Hepatocyte (in vitro differentiated cells): ENCODE data around the gene PCDH10. TPM values are rescaled to one million over a fixed set of nuclear protein-coding genes. Genes with fewer than 3 reads are reported as not detected.

Source experiments
- DNase-seq: peaks from one replicate; pipeline ENCODE4 v3.0.0-alpha.2; 2016; ENCODE audit warnings: low spot score
- H2AFZ ChIP-seq: fragments of 200-600 bp; sonication (generic); 2 replicates; pipeline ENCODE4 v1.6.0; 2016; ENCODE audit warnings: antibody characterized with exemption, mild to moderate bottlenecking
- H3K27ac ChIP-seq: fragments of 200-600 bp; sonication (generic); 2 replicates; pipeline ENCODE4 v1.5.1; 2016; ENCODE audit warnings: mild to moderate bottlenecking
- H3K27me3 ChIP-seq: fragments of 200-600 bp; sonication (generic); 2 replicates; pipeline ENCODE4 v1.6.1; 2016
- H3K36me3 ChIP-seq: fragments of 200-600 bp; sonication (generic); replicated peaks from 2 replicates; pipeline ENCODE4 v1.5.1; 2016; ENCODE audit warnings: low read depth; ENCODE audit not compliant: insufficient read depth
- H3K4me1 ChIP-seq: fragments of 200-600 bp; sonication (generic); 2 replicates; pipeline ENCODE4 v1.5.1; 2016; ENCODE audit warnings: mild to moderate bottlenecking, moderate library complexity; ENCODE audit not compliant: insufficient read depth
- H3K4me2 ChIP-seq: fragments of 200-600 bp; sonication (generic); 2 replicates; pipeline ENCODE4 v1.6.0; 2016
- H3K4me3 ChIP-seq: fragments of 200-600 bp; sonication (generic); 2 replicates; pipeline ENCODE4 v1.5.1; 2016; ENCODE audit warnings: mild to moderate bottlenecking
- H3K79me2 ChIP-seq: fragments of 200-600 bp; sonication (generic); 2 replicates; pipeline ENCODE4 v1.6.0; 2017; ENCODE audit warnings: mild to moderate bottlenecking
- H3K9me2 ChIP-seq: fragments of 200-600 bp; sonication (generic); replicated peaks from 2 replicates; pipeline ENCODE4 v1.6.0; 2017; ENCODE audit warnings: mild to moderate bottlenecking; ENCODE audit not compliant: insufficient read depth
- H3K9me3 ChIP-seq: fragments of 200-600 bp; sonication (generic); 2 replicates; pipeline ENCODE4 v1.5.1; 2016; ENCODE audit warnings: low read depth, mild to moderate bottlenecking
- H4K20me1 ChIP-seq: fragments of 200-600 bp; sonication (generic); 2 replicates; pipeline ENCODE4 v1.6.0; 2016; ENCODE audit warnings: mild to moderate bottlenecking; ENCODE audit not compliant: insufficient read depth, poor library complexity, severe bottlenecking
- EZH2 ChIP-seq: fragments of 200-600 bp; sonication (generic); IDR thresholded peaks from 2 replicates; pipeline ENCODE4 v1.6.1; 2016; ENCODE audit warnings: antibody characterized with exemption, mild to moderate bottlenecking, borderline replicate concordance
- EZH2phosphoT487 ChIP-seq: fragments of 200-600 bp; sonication (generic); IDR thresholded peaks from one replicate; pipeline ENCODE4 v1.6.1; 2018; ENCODE audit warnings: antibody characterized with exemption, mild to moderate bottlenecking, low read depth, moderate library complexity; ENCODE audit not compliant: unreplicated experiment, severe bottlenecking
- WGBS: methylation state at CpG from one replicate; pipeline ENCODE4 v1.1.6; 2016; ENCODE audit warnings: low lambda C conversion rate; ENCODE audit errors: missing lambda C conversion rate; 5-methylcytosine and 5-hydroxymethylcytosine counted together
- polyA plus RNA-seq: library from polyadenylated mRNA; unstranded; fragments of >200 nt; fragmentation: Nextera tagmentation; extraction: Ambion mirVana; gene quantifications from 2 replicates; pipeline ENCODE4 v1.2.1, GENCODE V29; 2016
- total RNA-seq: library from RNA; depleted of rRNA; stranded (reverse); fragments of >200 nt; gene quantifications from 2 replicates; pipeline ENCODE4 v1.2.3, GENCODE V29; 2014
- TF ChIP-seq, protein P1 (sequence below): fragments of 200-600 bp; sonication (generic); IDR thresholded peaks from 2 replicates; pipeline ENCODE4 v1.5.1; 2016; ENCODE audit warnings: antibody characterized with exemption, mild to moderate bottlenecking; ENCODE audit not compliant: poor library complexity

PCDH10 gene
- total and polyA plus RNA-seq, 2 experiments from 2014 or later, result 16.7 to 24.1 TPM

- Histone ChIP-seq H3K27me3 (no peaks in the 10 kb centered on the region), H3K9me3 (no peaks in the 10 kb centered on the region), H3K36me3 (no peaks in the 10 kb centered on the region), H3K27ac (no peak overlapping the region), H3K4me3 (no peak overlapping the region), H4K20me1 (no peaks in the 10 kb centered on the region), H3K9me2 (no peaks in the 10 kb centered on the region), H3K79me2 (no peaks in the 10 kb centered on the region), H3K4me1 (no peaks in the 10 kb centered on the region), H2AFZ (no peak overlapping the region), H3K4me2 (no peak overlapping the region)
- no peak for DNase-seq
- no peak for TF ChIP-seq EZH2
- no peak for TF ChIP-seq EZH2phosphoT487
These were observed 36.5 kb upstream of the PCDH10 start for GRCh38 chr4:133112641-133113040.

GRCh38 chr4:133124746-133125145 is 24.3 kb upstream of the PCDH10 start:
- TF ChIP-seq, protein P1, sequence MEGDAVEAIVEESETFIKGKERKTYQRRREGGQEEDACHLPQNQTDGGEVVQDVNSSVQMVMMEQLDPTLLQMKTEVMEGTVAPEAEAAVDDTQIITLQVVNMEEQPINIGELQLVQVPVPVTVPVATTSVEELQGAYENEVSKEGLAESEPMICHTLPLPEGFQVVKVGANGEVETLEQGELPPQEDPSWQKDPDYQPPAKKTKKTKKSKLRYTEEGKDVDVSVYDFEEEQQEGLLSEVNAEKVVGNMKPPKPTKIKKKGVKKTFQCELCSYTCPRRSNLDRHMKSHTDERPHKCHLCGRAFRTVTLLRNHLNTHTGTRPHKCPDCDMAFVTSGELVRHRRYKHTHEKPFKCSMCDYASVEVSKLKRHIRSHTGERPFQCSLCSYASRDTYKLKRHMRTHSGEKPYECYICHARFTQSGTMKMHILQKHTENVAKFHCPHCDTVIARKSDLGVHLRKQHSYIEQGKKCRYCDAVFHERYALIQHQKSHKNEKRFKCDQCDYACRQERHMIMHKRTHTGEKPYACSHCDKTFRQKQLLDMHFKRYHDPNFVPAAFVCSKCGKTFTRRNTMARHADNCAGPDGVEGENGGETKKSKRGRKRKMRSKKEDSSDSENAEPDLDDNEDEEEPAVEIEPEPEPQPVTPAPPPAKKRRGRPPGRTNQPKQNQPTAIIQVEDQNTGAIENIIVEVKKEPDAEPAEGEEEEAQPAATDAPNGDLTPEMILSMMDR, result no peak
- TF ChIP-seq EZH2phosphoT487 (no peak), EZH2 (no peak)
- no peak overlapping the region for H3K4me2 ChIP-seq
- no peaks in the 10 kb centered on the region for H3K79me2 ChIP-seq
- H4K20me1 ChIP-seq, result no peaks in the 10 kb centered on the region
- no peaks in the 10 kb centered on the region for H3K36me3 ChIP-seq
- H3K27ac ChIP-seq, result no peak overlapping the region
- no peak overlapping the region for H2AFZ ChIP-seq
- no peaks in the 10 kb centered on the region for H3K9me2 ChIP-seq
- WGBS, result 94% methylated on average over 1 of the region's 1 CpG
- no peaks in the 10 kb centered on the region for H3K27me3 ChIP-seq
- DNase-seq, result no peak
- H3K4me3 ChIP-seq, result no peak overlapping the region
- H3K4me1 ChIP-seq, result no peaks in the 10 kb centered on the region
- H3K9me3 ChIP-seq, result no peaks in the 10 kb centered on the region

DNA sequence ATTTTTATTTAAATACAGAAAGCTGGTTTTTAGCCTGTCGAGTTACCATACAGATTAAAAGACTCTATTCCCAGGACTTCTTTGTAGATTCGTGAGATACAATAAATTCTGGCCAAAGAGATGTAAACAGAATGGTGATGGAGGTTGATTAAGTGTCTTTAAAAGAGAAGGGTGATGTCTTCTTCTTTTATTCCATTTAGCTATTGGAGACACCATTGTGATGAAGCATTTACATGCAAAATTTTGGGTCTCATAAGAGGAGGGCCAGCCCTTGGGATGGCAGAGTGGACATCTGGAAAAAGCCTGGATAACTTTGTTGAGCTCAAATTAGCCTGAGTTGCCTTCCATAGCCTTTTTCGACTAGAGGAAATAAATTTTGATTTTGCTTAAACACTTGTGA is 21.6 kb upstream of the PCDH10 start:
- H2AFZ ChIP-seq, result no peak overlapping the region
- no peaks in the 10 kb centered on the region for H3K9me2 ChIP-seq
- no peak overlapping the region for H3K4me3 ChIP-seq
- H3K4me1 ChIP-seq, result no peaks in the 10 kb centered on the region
- TF ChIP-seq EZH2 (no peak), EZH2phosphoT487 (no peak)
- TF ChIP-seq, protein P1, result no peak
- no peaks in the 10 kb centered on the region for H3K9me3 ChIP-seq
- WGBS, result 88% methylated on average over 3 of the region's 3 CpGs
- DNase-seq, result no peak
- H4K20me1 ChIP-seq, result no peaks in the 10 kb centered on the region
- H3K79me2 ChIP-seq, result no peaks in the 10 kb centered on the region
- H3K4me2 ChIP-seq, result no peak overlapping the region
- no peaks in the 10 kb centered on the region for H3K27me3 ChIP-seq
- no peak overlapping the region for H3K27ac ChIP-seq
- no peaks in the 10 kb centered on the region for H3K36me3 ChIP-seq

- Histone ChIP-seq H3K4me2 (no peak overlapping the region), H4K20me1 (no peaks in the 10 kb centered on the region), H3K27ac (no peak overlapping the region), H3K79me2 (no peaks in the 10 kb centered on the region), H3K9me2 (no peaks in the 10 kb centered on the region), H3K4me3 (no peak overlapping the region), H3K9me3 (no peaks in the 10 kb centered on the region), H3K36me3 (no peaks in the 10 kb centered on the region), H3K4me1 (no peaks in the 10 kb centered on the region), H3K27me3 (no peaks in the 10 kb centered on the region), H2AFZ (no peak overlapping the region)
- DNase-seq, result no peak
- TF ChIP-seq EZH2, result no peak
- no peak for TF ChIP-seq EZH2phosphoT487
- TF ChIP-seq, protein P1, result no peak
These were observed 19.9 kb upstream of the PCDH10 start for GRCh38 chr4:133129237-133129636.
